ENCODE measurements around the gene APOBEC3C. TPM values are rescaled to one million over a fixed set of nuclear protein-coding genes. Genes with fewer than 3 reads are reported as not detected.
"Not testable (repeated sequence)": the region's sequence is repeated elsewhere in the genome, so short reads cannot be mapped to it uniquely, and the experiment has no call there.

APOBEC3C gene
- total and polyA plus RNA-seq, 11 donors = 7.3 to 53.8 (median 24.9) TPM

DNA sequence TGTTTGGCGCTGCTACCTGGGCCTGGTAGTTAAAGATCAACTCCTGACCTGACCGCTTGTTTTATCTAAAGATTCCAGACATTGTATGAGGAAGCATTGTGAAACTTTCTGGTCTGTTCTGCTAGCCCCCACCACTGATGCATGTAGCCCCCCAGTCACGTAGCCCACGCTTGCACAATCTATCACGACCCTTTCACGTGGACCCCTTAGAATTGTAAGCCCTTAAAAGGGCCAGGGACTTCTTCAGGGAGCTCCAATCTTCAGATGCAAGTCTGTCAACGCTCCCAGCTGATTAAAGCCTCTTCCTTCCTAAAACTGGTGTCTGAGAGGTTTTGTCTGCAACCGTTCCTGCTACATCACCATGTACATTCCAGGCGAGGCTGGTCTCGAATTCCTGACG, 41.6 kb downstream of the APOBEC3C start:
- Histone ChIP-seq H3K4me3 (no peak overlapping the region), H3K4me1 (no peaks in the 10 kb centered on the region), H3K27ac (no peak overlapping the region), H3K36me3 (no peaks in the 10 kb centered on the region), H3K9me3 (no peaks in the 10 kb centered on the region), H3K27me3 (no peaks in the 10 kb centered on the region)
- DNase-seq (no peak), ATAC-seq (no peak)
- 94 to 97% (median 95%) methylated on average over 11 of the region's 11 CpGs for WGBS, 4 donors
- no peak for TF ChIP-seq POLR2A (IDR thresholded peaks at IDR 0.05)
- TF ChIP-seq, protein P1, sequence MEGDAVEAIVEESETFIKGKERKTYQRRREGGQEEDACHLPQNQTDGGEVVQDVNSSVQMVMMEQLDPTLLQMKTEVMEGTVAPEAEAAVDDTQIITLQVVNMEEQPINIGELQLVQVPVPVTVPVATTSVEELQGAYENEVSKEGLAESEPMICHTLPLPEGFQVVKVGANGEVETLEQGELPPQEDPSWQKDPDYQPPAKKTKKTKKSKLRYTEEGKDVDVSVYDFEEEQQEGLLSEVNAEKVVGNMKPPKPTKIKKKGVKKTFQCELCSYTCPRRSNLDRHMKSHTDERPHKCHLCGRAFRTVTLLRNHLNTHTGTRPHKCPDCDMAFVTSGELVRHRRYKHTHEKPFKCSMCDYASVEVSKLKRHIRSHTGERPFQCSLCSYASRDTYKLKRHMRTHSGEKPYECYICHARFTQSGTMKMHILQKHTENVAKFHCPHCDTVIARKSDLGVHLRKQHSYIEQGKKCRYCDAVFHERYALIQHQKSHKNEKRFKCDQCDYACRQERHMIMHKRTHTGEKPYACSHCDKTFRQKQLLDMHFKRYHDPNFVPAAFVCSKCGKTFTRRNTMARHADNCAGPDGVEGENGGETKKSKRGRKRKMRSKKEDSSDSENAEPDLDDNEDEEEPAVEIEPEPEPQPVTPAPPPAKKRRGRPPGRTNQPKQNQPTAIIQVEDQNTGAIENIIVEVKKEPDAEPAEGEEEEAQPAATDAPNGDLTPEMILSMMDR (IDR thresholded peaks at IDR 0.05) = no peak
- intact Hi-C loops (cut with DNase I) = no loop called here

DNA sequence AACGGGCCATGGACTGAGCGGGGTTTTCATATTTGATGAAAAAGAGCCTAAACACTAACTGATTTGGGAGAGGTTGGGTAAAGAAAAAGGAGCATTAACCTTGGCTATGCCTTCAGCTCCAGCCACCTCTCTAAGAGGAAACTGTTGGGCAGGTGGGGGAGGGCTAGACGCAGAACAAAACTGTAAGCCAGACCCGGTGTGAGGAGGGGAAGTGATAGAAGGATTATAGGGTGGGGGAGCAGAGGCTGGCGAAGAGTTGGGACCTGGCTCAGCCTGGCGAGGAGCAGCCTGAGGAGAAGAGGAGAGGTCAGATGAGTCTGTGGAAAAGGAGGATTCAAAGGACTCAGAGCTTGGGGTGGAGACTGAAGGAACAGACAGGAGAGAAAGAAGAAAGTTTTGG, 47.2 kb downstream of the APOBEC3C start:
- H3K9me3 ChIP-seq; intact Hi-C loops (cut with DNase I); H3K4me1 ChIP-seq; DNase-seq; H3K36me3 ChIP-seq; H3K4me3 ChIP-seq; H3K27me3 ChIP-seq; H3K27ac ChIP-seq; ATAC-seq: not testable (repeated sequence)
- 58 to 67% (median 63%) methylated on average over 6 of the region's 6 CpGs for WGBS, 4 donors

DNA sequence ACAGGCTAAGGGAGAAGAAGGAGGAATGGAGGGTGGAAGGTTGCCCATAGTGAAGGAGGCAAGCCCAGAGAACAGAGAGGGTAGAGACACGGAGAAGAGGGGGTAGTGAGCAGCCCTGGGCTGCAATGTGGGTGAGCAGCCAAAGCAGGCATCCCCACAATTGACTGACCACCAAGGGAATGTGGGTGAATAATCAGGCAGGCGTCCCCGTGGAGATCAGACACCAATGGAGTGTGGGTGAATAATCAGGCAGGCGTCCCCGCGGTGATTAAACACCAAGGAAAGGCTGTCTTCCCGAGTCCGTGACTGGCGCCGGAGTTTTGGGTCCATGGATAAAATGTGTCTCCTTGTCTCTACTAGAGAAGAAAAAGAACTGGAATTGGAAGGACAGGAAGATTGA, 47.9 kb downstream of the APOBEC3C start:
- H3K9me3 ChIP-seq; ATAC-seq; H3K27me3 ChIP-seq; intact Hi-C loops (cut with DNase I); H3K4me1 ChIP-seq; H3K27ac ChIP-seq; H3K36me3 ChIP-seq; H3K4me3 ChIP-seq; DNase-seq: not testable (repeated sequence)
- WGBS, 4 donors = 80 to 88% (median 85%) methylated on average over 10 of the region's 10 CpGs

DNA sequence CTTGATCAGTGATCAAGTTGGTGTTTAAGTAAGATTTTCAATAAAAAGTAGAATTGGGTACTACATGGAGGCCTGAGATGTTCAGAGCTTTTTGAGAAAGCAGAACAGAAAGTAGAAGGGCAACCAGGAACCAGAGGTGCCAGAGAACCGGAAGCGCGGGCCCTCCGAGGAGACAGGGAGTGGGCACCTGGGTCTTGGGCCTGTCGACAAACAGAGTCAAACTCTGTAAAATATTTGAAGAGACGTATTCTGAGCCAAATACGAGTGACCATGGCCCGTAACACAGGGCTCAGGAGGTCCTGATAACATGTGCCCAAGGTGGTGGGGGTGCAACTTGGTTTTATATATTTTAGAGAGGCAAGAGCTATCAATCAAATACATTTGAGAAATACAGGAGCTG, 49.8 kb downstream of the APOBEC3C start:
- H3K4me3 ChIP-seq; ATAC-seq; H3K27me3 ChIP-seq; H3K9me3 ChIP-seq; H3K4me1 ChIP-seq; DNase-seq; H3K36me3 ChIP-seq; H3K27ac ChIP-seq; intact Hi-C loops (cut with DNase I): not testable (repeated sequence)
- 89 to 93% (median 90%) methylated on average over 8 of the region's 8 CpGs for WGBS, 4 donors

DNA sequence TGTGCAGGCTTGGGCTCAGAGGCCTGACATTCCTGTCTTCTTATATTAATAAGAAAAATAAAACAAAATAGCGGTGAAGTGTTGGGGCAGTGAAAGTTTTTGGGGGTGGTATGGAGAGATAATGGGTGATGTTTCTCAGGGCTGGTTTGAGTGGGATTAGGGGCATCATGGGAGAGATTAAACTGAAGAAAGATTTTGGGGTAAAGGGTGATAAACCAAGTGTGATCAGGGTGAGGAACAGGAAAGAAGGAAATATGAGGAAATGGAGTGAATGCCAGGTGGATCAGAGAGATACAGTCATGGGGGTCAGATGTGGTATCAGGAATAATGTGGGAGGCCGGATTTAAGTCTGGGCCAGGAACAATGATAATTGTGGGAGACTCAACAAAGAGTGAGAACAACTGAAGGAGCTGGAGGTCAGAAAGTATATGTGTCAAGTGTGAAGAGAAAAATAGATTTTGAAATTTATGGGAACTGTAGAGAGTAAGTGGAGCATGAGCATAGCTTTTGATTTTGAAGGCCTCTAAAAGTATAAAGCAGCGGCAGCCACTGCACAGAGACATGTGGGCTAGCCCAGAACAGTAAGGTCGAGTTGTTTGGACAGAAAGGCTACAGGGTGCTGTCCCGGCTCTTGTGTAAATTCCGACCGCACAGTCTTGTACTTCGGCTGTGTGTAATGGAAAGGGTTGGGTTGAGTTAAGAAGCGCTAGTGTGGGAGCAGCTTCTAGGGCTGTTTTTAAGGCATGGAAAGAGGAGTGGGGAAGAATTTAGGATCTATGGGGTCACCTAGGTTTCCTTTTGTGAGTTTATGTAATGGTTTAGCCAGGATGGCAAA, 52.6 kb downstream of the APOBEC3C start:
- H3K36me3 ChIP-seq; H3K9me3 ChIP-seq; H3K4me1 ChIP-seq; H3K4me3 ChIP-seq; H3K27ac ChIP-seq; ATAC-seq; DNase-seq; intact Hi-C loops (cut with DNase I); H3K27me3 ChIP-seq: not testable (repeated sequence)
- 90 to 94% (median 91%) methylated on average over 9 of the region's 9 CpGs for WGBS, 4 donors

DNA sequence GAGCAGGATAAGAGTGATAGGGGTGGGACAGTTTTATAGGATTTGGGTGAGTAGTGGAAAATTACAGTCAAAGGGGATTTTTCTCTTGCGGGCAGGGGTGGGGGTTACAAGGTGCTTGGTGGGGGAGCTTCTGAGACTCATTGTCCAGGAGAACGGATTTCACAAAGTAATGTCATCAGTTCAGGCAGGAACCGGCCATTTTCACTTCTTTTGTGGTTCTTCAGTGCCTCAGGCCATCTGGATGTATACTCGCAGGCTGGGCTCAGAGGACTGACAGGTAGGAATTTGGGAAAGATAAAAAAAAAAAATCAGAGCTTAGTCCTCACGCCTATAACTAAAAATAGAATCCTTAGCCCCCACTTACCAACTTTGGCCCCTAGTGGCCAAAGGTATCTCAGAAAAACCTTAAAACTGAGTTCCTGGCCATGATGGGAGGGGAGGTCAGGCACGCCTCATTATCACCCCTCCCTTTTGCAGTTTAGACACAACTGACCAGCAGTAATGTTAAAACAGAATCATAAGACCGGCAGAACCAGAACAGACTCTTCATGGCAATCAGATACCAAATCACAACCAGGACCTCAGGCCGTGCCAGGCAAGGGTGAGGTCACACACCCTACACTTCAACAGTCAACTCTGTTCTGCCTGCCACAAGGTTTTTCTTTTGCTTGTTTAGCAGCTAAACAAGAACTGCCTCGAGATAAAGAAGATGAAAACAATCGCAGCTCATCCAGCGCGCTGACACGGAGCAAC, 54.2 kb downstream of the APOBEC3C start:
- Histone ChIP-seq H3K9me3 (no peaks in the 10 kb centered on the region), H3K27ac (no peak overlapping the region), H3K4me3 (no peak overlapping the region), H3K4me1 (peaks cover 0 to 8% (median 0%) of the 10 kb centered on the region in 12 donors), H3K27me3 (no peaks in the 10 kb centered on the region), H3K36me3 (no peaks in the 10 kb centered on the region)
- DNase-seq (no peak), ATAC-seq (no peak)
- TF ChIP-seq, protein P1 (IDR thresholded peaks at IDR 0.05) = no peak
- no peak for TF ChIP-seq POLR2A (IDR thresholded peaks at IDR 0.05)
- intact Hi-C loops (cut with DNase I) = no loop called here
- WGBS, 4 donors = 48 to 49% (median 49%) methylated on average over 13 of the region's 13 CpGs

Data from heart left ventricle (tissue), 16 donors.